ENCODE data around the gene TBRG1.

Gene TBRG1

GRCh38 chr11:124608147-124608546 lies 14.5 kb upstream of the TBRG1 start:
- no peak for DNase-seq
- intact Hi-C loops (cut with DNase I; ENCODE audit: low total_unique reads) = no loop called here
- H3K9me3 ChIP-seq = no peaks in the 10 kb centered on the region

GRCh38 chr11:124610295-124610694 lies 12.4 kb upstream of the TBRG1 start:
- TF ChIP-seq CTCF (IDR thresholded peaks at IDR 0.05) = no peak
- Histone ChIP-seq H3K27ac (no peak overlapping the region), H3K4me1 (no peaks in the 10 kb centered on the region), H3K9me3 (no peaks in the 10 kb centered on the region), H3K36me3 (no peaks in the 10 kb centered on the region), H3K27me3 (peaks cover 0 to 14% of the 10 kb centered on the region in 2 donors), H3K4me3 (no peak overlapping the region)
- intact Hi-C loops (cut with DNase I; ENCODE audit: low total_unique reads) = no loop called here
- no peak for DNase-seq

More at GRCh38 chr11:124608147-124608546, 14.5 kb upstream of the TBRG1 start:
- no peak for TF ChIP-seq CTCF (IDR thresholded peaks at IDR 0.05)
- no peaks in the 10 kb centered on the region for H3K4me1 ChIP-seq
- H3K27me3 ChIP-seq = peaks cover 0 to 8% of the 10 kb centered on the region in 2 donors
- H3K4me3 ChIP-seq = no peak overlapping the region
- H3K36me3 ChIP-seq = no peaks in the 10 kb centered on the region
- H3K27ac ChIP-seq = no peak overlapping the region

GRCh38 chr11:124611064-124611463 lies 11.6 kb upstream of the TBRG1 start, which contains the start of gene PANX3:
Gene PANX3, plus strand, starts transcription at chr11:124611428. Its CDS starts 129 bp downstream, at chr11:124611557.
- no peak within 1 kb of the TSS for H3K4me3 ChIP-seq
- DNase-seq = no peak
- H3K4me1 ChIP-seq = no peaks in the 10 kb centered on the region
- H3K9me3 ChIP-seq = no peaks in the 10 kb centered on the region
- H3K27ac ChIP-seq = no peak within 1 kb of the TSS
- no peak for TF ChIP-seq CTCF (IDR thresholded peaks at IDR 0.05)
- intact Hi-C loops (cut with DNase I; ENCODE audit: low total_unique reads) = no loop called here
- no peaks in the 10 kb centered on the region for H3K36me3 ChIP-seq
- H3K27me3 ChIP-seq = peaks cover 0 to 21% of the 10 kb centered on the region in 2 donors

GRCh38 chr11:124612045-124612444 lies 10.6 kb upstream of the TBRG1 start:
- Histone ChIP-seq H3K4me1 (no peaks in the 10 kb centered on the region), H3K36me3 (no peaks in the 10 kb centered on the region), H3K27ac (no peak overlapping the region), H3K27me3 (peaks cover 0 to 27% of the 10 kb centered on the region in 2 donors), H3K9me3 (no peaks in the 10 kb centered on the region), H3K4me3 (no peak overlapping the region)
- intact Hi-C loops (cut with DNase I; ENCODE audit: low total_unique reads) = no loop called here
- DNase-seq = no peak
- TF ChIP-seq CTCF (IDR thresholded peaks at IDR 0.05) = no peak

- Histone ChIP-seq H3K9me3 (no peaks in the 10 kb centered on the region), H3K4me1 (no peaks in the 10 kb centered on the region), H3K27me3 (peaks cover 0 to 28% of the 10 kb centered on the region in 2 donors), H3K27ac (no peak overlapping the region), H3K36me3 (no peaks in the 10 kb centered on the region), H3K4me3 (no peak overlapping the region)
- intact Hi-C loops (cut with DNase I; ENCODE audit: low total_unique reads) = no loop called here
- DNase-seq = no peak
- TF ChIP-seq CTCF (IDR thresholded peaks at IDR 0.05) = no peak
These were observed 10.0 kb upstream of the TBRG1 start for GRCh38 chr11:124612567-124613246.

Data from tibial artery (tissue), 4 donors.